Measurements from ENCODE around the gene PPP3R1. TPM values are rescaled to one million over a fixed set of nuclear protein-coding genes. Genes with fewer than 3 reads are reported as not detected.

Gene PPP3R1
- polyA plus RNA-seq, 2 of the 4 experiments (the other 2 are of a cell fraction) = 27.3 to 55.1 TPM

DNA sequence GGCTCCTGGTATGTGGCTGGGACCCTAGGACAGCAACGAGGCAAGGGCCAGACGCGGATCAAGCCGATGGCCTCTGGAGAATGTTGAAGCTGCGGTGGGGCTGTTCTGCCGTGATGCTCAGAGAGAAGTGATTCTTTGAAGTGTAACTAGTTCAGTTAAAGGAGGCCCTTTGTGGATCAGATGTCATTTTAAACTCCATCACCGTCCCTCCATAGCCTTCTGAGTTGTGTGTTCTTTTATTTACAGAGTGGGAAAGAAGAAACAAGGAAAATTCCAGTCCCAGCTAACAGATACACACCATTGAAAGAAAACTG is 94.2 kb downstream of the PPP3R1 start (continued):
- TF ChIP-seq, protein P1, sequence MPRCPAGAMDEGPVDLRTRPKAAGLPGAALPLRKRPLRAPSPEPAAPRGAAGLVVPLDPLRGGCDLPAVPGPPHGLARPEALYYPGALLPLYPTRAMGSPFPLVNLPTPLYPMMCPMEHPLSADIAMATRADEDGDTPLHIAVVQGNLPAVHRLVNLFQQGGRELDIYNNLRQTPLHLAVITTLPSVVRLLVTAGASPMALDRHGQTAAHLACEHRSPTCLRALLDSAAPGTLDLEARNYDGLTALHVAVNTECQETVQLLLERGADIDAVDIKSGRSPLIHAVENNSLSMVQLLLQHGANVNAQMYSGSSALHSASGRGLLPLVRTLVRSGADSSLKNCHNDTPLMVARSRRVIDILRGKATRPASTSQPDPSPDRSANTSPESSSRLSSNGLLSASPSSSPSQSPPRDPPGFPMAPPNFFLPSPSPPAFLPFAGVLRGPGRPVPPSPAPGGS (IDR thresholded peaks at IDR 0.05) = no peak
- TF ChIP-seq ZNF302 (CRISPR knock-in tag; IDR thresholded peaks at IDR 0.05) = no peak
- TF ChIP-seq PHF8 (IDR thresholded peaks at IDR 0.05; ENCODE audit: borderline replicate concordance, low read depth) = peak; percentile 3; the same call in 1 of the 2 replicates
- no peak for TF ChIP-seq MAFK (IDR thresholded peaks at IDR 0.05; ENCODE audit: partially characterized antibody)
- TF ChIP-seq HOXB5 (CRISPR knock-in tag; IDR thresholded peaks at IDR 0.05) = no peak
- no peak for TF ChIP-seq MAZ (IDR thresholded peaks at IDR 0.05; ENCODE audit: borderline replicate concordance, low read depth, low read length)
- no peak for TF ChIP-seq RAD21 (conservative IDR thresholded peaks at IDR 0.05 in 1 of 2, IDR thresholded peaks at IDR 0.05 in 1 of 2)
- TF ChIP-seq JUNB (IDR thresholded peaks at IDR 0.05) = no peak

DNA sequence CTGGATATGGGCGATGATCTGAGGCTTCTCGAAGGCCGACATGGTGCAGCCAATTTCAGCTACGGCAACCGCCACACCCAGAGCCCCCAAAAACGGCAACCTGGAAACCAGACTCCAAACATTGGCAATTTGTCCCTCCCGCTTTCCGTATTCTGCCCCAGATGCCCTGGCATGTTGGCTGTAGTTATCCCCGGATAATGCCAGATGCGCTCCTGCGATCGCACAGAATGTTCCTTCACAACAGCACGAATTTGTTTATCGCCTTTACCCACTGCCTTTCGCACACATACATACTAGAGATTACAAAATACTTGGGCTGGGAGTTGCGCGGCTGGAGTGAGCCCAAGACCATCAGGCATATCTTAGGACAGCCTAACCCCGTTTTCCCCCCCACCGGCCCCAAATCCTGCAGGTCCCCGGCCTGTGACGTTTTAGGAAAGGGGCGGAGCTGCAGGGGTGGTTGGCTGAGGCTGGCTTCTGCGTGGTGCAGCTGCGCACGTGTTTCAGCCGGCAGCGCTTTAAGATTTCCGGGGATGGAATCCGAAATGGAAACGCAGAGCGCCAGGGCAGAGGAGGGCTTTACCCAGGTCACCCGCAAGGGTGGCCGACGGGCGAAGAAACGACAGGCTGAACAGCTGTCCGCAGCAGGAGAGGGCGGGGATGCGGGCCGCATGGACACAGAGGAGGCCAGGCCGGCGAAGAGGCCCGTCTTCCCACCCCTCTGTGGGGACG is 94.8 kb downstream of the PPP3R1 start, which contains the start of gene PNO1:
TSS of gene PNO1 (plus strand) at position 487 of the 732 bp plus-strand sequence. CDS start at position 534, 47 bp downstream.
- Histone ChIP-seq H3K4me2 (peak within 1 kb of the TSS; percentile 73), H3K27ac (peak within 1 kb of the TSS; percentile 91 to 93), H3K4me1 (peaks cover 18% of the 10 kb centered on the region), H3K4me3 (peak within 1 kb of the TSS; percentile 75), H3K9me3 (no peaks in the 10 kb centered on the region)
- 2% methylated on average over 37 of the region's 44 CpGs for WGBS (ENCODE audit: missing lambda C conversion rate)
- no peak for FAIRE-seq
- ChIA-PET POLR2A (interaction anchor here (0.6 to 1.7 kb wide), 13 partner anchors 9 to 95 kb away, joined by 3 to 17 read pairs (median 4); partner anchors contain the start of genes C1D and PPP3R1), CTCF (interaction anchor here (0.8 to 2.1 kb wide), 13 partner anchors 11 to 284 kb away, joined by 3 to 12 read pairs (median 4); no protein-coding TSS in a partner anchor)
- peak; percentile 95 to 97 for DNase-seq (ENCODE audit: low read depth in 1 of 2, low spot score in 1 of 2)
- ATAC-seq = peak; percentile 89 to 94
- TF ChIP-seq EHMT2 (IDR thresholded peaks at IDR 0.05; ENCODE audit: low read depth) (no peak), KDM1A (IDR thresholded peaks at IDR 0.05; ENCODE audit: low read depth) (peak; percentile 68; the same call in 1 of the 2 replicates), JUN (IDR thresholded peaks at IDR 0.05) (peak; percentile 97 to 99), ZC3H11A (IDR thresholded peaks at IDR 0.05) (no peak), CBX2 (IDR thresholded peaks at IDR 0.05; ENCODE audit: borderline replicate concordance, low read depth) (no peak), HOXA7 (CRISPR knock-in tag; IDR thresholded peaks at IDR 0.05) (no peak), CEBPB (IDR thresholded peaks at IDR 0.05) (no peak), RCOR1 (IDR thresholded peaks at IDR 0.05; ENCODE audit: low read depth, low read length) (no peak), FOSL2 (IDR thresholded peaks at IDR 0.05) (no peak), FOSL2 (CRISPR knock-in tag; IDR thresholded peaks at IDR 0.05) (no peak), PHF8 (IDR thresholded peaks at IDR 0.05; ENCODE audit: borderline replicate concordance, low read depth) (peak; percentile 93), RAD21 (conservative IDR thresholded peaks at IDR 0.05 in 1 of 2, IDR thresholded peaks at IDR 0.05 in 1 of 2) (no peak), EP300 (IDR thresholded peaks at IDR 0.05) (no peak), BHLHE40 (IDR thresholded peaks at IDR 0.05; ENCODE audit: low read depth, low read length) (peak; percentile 67), RARB (CRISPR knock-in tag; IDR thresholded peaks at IDR 0.05) (no peak), MYC (IDR thresholded peaks at IDR 0.05; ENCODE audit: borderline replicate concordance, low read length) (peak; percentile 95; the same call in 1 of the 2 replicates), CHD4 (IDR thresholded peaks at IDR 0.05; ENCODE audit: borderline replicate concordance) (no peak), FOXS1 (CRISPR knock-in tag; IDR thresholded peaks at IDR 0.05) (no peak)
- TF ChIP-seq, protein P2, sequence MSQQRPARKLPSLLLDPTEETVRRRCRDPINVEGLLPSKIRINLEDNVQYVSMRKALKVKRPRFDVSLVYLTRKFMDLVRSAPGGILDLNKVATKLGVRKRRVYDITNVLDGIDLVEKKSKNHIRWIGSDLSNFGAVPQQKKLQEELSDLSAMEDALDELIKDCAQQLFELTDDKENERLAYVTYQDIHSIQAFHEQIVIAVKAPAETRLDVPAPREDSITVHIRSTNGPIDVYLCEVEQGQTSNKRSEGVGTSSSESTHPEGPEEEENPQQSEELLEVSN (IDR thresholded peaks at IDR 0.05; ENCODE audit: borderline replicate concordance, low read depth) = peak; percentile 61; the same call in 1 of the 2 replicates
- TF ChIP-seq, protein P3, sequence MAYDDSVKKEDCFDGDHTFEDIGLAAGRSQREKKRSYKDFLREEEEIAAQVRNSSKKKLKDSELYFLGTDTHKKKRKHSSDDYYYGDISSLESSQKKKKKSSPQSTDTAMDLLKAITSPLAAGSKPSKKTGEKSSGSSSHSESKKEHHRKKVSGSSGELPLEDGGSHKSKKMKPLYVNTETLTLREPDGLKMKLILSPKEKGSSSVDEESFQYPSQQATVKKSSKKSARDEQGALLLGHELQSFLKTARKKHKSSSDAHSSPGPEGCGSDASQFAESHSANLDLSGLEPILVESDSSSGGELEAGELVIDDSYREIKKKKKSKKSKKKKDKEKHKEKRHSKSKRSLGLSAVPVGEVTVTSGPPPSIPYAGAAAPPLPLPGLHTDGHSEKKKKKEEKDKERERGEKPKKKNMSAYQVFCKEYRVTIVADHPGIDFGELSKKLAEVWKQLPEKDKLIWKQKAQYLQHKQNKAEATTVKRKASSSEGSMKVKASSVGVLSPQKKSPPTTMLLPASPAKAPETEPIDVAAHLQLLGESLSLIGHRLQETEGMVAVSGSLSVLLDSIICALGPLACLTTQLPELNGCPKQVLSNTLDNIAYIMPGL (CRISPR knock-in tag; IDR thresholded peaks at IDR 0.05; ENCODE audit: borderline replicate concordance) = no peak
- TF ChIP-seq, protein P4, sequence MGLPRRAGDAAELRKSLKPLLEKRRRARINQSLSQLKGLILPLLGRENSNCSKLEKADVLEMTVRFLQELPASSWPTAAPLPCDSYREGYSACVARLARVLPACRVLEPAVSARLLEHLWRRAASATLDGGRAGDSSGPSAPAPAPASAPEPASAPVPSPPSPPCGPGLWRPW (IDR thresholded peaks at IDR 0.05) = no peak
- TF ChIP-seq, protein P5, sequence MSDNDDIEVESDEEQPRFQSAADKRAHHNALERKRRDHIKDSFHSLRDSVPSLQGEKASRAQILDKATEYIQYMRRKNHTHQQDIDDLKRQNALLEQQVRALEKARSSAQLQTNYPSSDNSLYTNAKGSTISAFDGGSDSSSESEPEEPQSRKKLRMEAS (IDR thresholded peaks at IDR 0.05) = peak; percentile 99
- TF ChIP-seq, protein P6, sequence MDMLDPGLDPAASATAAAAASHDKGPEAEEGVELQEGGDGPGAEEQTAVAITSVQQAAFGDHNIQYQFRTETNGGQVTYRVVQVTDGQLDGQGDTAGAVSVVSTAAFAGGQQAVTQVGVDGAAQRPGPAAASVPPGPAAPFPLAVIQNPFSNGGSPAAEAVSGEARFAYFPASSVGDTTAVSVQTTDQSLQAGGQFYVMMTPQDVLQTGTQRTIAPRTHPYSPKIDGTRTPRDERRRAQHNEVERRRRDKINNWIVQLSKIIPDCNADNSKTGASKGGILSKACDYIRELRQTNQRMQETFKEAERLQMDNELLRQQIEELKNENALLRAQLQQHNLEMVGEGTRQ (IDR thresholded peaks at IDR 0.05) = peak; percentile 68
- TF ChIP-seq, protein P7, sequence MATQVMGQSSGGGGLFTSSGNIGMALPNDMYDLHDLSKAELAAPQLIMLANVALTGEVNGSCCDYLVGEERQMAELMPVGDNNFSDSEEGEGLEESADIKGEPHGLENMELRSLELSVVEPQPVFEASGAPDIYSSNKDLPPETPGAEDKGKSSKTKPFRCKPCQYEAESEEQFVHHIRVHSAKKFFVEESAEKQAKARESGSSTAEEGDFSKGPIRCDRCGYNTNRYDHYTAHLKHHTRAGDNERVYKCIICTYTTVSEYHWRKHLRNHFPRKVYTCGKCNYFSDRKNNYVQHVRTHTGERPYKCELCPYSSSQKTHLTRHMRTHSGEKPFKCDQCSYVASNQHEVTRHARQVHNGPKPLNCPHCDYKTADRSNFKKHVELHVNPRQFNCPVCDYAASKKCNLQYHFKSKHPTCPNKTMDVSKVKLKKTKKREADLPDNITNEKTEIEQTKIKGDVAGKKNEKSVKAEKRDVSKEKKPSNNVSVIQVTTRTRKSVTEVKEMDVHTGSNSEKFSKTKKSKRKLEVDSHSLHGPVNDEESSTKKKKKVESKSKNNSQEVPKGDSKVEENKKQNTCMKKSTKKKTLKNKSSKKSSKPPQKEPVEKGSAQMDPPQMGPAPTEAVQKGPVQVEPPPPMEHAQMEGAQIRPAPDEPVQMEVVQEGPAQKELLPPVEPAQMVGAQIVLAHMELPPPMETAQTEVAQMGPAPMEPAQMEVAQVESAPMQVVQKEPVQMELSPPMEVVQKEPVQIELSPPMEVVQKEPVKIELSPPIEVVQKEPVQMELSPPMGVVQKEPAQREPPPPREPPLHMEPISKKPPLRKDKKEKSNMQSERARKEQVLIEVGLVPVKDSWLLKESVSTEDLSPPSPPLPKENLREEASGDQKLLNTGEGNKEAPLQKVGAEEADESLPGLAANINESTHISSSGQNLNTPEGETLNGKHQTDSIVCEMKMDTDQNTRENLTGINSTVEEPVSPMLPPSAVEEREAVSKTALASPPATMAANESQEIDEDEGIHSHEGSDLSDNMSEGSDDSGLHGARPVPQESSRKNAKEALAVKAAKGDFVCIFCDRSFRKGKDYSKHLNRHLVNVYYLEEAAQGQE (IDR thresholded peaks at IDR 0.05) = no peak
